ENCODE data around the gene IL1RAPL1. TPM values are rescaled to one million over a fixed set of nuclear protein-coding genes. Genes with fewer than 3 reads are reported as not detected.

IL1RAPL1 gene
- total RNA-seq, 3 donors from 2014 or later, result 0.16 to 0.44 TPM; not detected in 1

- intact Hi-C loops (cut with DNase I; ENCODE audit: low total_unique reads), result no loop called here
- TF ChIP-seq POLR2A (IDR thresholded peaks at IDR 0.05) (no peak), POLR2AphosphoS5 (IDR thresholded peaks at IDR 0.05) (no peak), CTCF (IDR thresholded peaks at IDR 0.05) (no peak)
These were observed 845.3 kb downstream of the IL1RAPL1 start for GRCh38 chrX:29432534-29432933.

GRCh38 chrX:29434939-29435338, 847.7 kb downstream of the IL1RAPL1 start:
- no peaks in the 10 kb centered on the region for H3K36me3 ChIP-seq
- TF ChIP-seq CTCF (IDR thresholded peaks at IDR 0.05) (no peak), POLR2AphosphoS5 (IDR thresholded peaks at IDR 0.05) (no peak), POLR2A (IDR thresholded peaks at IDR 0.05) (no peak)
- H3K4me1 ChIP-seq, result no peaks in the 10 kb centered on the region
- H3K27me3 ChIP-seq, result peaks cover 0 to 6% of the 10 kb centered on the region in 2 donors
- DNase-seq (ENCODE audit: low spot score in 2 of 2), result no peak
- H3K27ac ChIP-seq, result no peak overlapping the region
- H3K4me3 ChIP-seq, result no peak overlapping the region
- intact Hi-C loops (cut with DNase I; ENCODE audit: low total_unique reads), result no loop called here
- peaks cover 0 to 4% of the 10 kb centered on the region in 2 donors for H3K9me3 ChIP-seq

More at GRCh38 chrX:29432534-29432933, 845.3 kb downstream of the IL1RAPL1 start:
- no peaks in the 10 kb centered on the region for H3K36me3 ChIP-seq
- H3K27me3 ChIP-seq, result peaks cover 0 to 4% of the 10 kb centered on the region in 2 donors
- no peak overlapping the region for H3K27ac ChIP-seq
- peaks cover 2 to 8% of the 10 kb centered on the region in 2 donors for H3K9me3 ChIP-seq
- no peaks in the 10 kb centered on the region for H3K4me1 ChIP-seq
- H3K4me3 ChIP-seq, result no peak overlapping the region
- no peak for DNase-seq (ENCODE audit: low spot score in 2 of 2)

DNA sequence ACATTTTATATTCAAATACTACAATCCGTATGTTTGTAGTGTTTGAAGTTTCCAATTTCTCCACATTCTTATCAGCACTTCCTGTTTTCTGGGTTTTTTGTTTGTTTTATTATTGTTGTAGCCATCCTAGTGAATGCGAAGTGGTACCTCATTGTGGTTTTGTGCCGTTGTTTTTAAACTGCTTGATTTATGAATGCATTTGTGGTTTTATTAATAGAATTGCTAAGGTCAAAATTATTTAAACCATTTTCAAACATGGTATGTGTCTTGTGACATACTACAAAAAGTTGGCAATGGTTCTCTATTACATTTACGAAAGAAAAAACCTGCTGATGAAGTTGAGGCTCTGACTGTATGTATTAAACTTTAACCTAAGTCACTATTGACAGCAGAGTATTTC, 848.1 kb downstream of the IL1RAPL1 start:
- Histone ChIP-seq H3K27me3 (peaks cover 0 to 6% of the 10 kb centered on the region in 2 donors), H3K4me3 (no peak overlapping the region), H3K9me3 (peaks cover 0 to 4% of the 10 kb centered on the region in 2 donors), H3K4me1 (no peaks in the 10 kb centered on the region), H3K27ac (no peak overlapping the region), H3K36me3 (no peaks in the 10 kb centered on the region)
- TF ChIP-seq POLR2AphosphoS5 (IDR thresholded peaks at IDR 0.05) (no peak), CTCF (IDR thresholded peaks at IDR 0.05) (no peak), POLR2A (IDR thresholded peaks at IDR 0.05) (no peak)
- no peak for DNase-seq (ENCODE audit: low spot score in 2 of 2)
- intact Hi-C loops (cut with DNase I; ENCODE audit: low total_unique reads), result no loop called here

DNA sequence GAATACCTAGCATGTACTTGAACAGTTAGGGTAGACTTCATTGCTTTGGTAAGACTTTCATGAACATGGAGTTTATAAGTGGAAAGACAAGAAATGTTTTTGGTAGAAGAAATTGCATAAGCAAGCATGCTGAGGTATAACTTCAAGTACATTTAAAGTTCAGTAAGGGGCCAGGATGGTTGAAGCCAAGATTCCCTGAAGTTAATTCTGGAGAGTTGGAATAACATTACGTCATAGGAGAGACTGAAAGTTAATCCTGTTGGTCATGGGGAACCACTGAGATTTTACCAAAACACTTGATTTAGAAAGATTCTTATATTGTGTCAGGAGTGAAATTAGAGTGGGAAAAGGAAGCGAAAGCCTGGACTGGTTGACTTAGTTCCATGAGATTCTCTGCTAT, 860.6 kb downstream of the IL1RAPL1 start:
- Histone ChIP-seq H3K9me3 (no peaks in the 10 kb centered on the region), H3K27ac (no peak overlapping the region), H3K36me3 (no peaks in the 10 kb centered on the region), H3K27me3 (peaks cover 0 to 9% of the 10 kb centered on the region in 2 donors), H3K4me3 (no peak overlapping the region), H3K4me1 (no peaks in the 10 kb centered on the region)
- no peak for DNase-seq (ENCODE audit: low spot score in 2 of 2)
- no peak for TF ChIP-seq POLR2AphosphoS5 (IDR thresholded peaks at IDR 0.05)
- no peak for TF ChIP-seq CTCF (IDR thresholded peaks at IDR 0.05)
- TF ChIP-seq POLR2A (IDR thresholded peaks at IDR 0.05), result no peak
- intact Hi-C loops (cut with DNase I; ENCODE audit: low total_unique reads), result no loop called here

- intact Hi-C loops (cut with DNase I; ENCODE audit: low total_unique reads), result no loop called here
- peaks cover 0 to 12% of the 10 kb centered on the region in 2 donors for H3K27me3 ChIP-seq
- H3K4me3 ChIP-seq, result no peak overlapping the region
- no peaks in the 10 kb centered on the region for H3K9me3 ChIP-seq
- no peaks in the 10 kb centered on the region for H3K4me1 ChIP-seq
- H3K27ac ChIP-seq, result no peak overlapping the region
- TF ChIP-seq POLR2A (IDR thresholded peaks at IDR 0.05), result no peak
- TF ChIP-seq POLR2AphosphoS5 (IDR thresholded peaks at IDR 0.05), result no peak
- no peak for TF ChIP-seq CTCF (IDR thresholded peaks at IDR 0.05)
- no peaks in the 10 kb centered on the region for H3K36me3 ChIP-seq
- DNase-seq (ENCODE audit: low spot score in 2 of 2), result no peak
These were observed 866.1 kb downstream of the IL1RAPL1 start for GRCh38 chrX:29453333-29453732.

All from breast epithelium (tissue), 4 donors.